SJSA1 (cell line): ENCODE data around the gene CACNA1F. TPM values are rescaled to one million over a fixed set of nuclear protein-coding genes. Genes with fewer than 3 reads are reported as not detected.

Source experiments
- DNase-seq, 2 experiments: peaks; one replicate each; pipeline ENCODE4 v3.0.0-alpha.2; 2015 to 2020; ENCODE audit warnings: low spot score in 2 of 2, low read depth in 1 of 2
- H3K27ac ChIP-seq: fragments of 250-450 bp; sonication (Bioruptor Pico); 2 replicates; pipeline ENCODE4 v1.5.1; 2020; ENCODE audit warnings: mild to moderate bottlenecking, moderate library complexity
- H3K27me3 ChIP-seq: fragments of 250-450 bp; sonication (Bioruptor Pico); replicated peaks from 2 replicates; pipeline ENCODE4 v1.5.1; 2020; ENCODE audit warnings: mild to moderate bottlenecking, moderate library complexity
- H3K36me3 ChIP-seq: fragments of 250-450 bp; sonication (Bioruptor Pico); 2 replicates; pipeline ENCODE4 v1.5.1; 2020; ENCODE audit warnings: mild to moderate bottlenecking
- H3K4me1 ChIP-seq: fragments of 250-450 bp; sonication (Bioruptor Pico); replicated peaks from 2 replicates; pipeline ENCODE4 v1.6.1; 2021; ENCODE audit warnings: mild to moderate bottlenecking
- H3K4me3 ChIP-seq: fragments of 250-450 bp; sonication (Bioruptor Pico); 2 replicates; pipeline ENCODE4 v1.5.1; 2020; ENCODE audit warnings: mild to moderate bottlenecking
- H3K9me3 ChIP-seq: fragments of 250-450 bp; sonication (Bioruptor Pico); replicated peaks from 2 replicates; pipeline ENCODE4 v1.5.1; 2020; ENCODE audit warnings: mild to moderate bottlenecking
- total RNA-seq: library from RNA; depleted of rRNA; stranded (reverse); fragments of >200 nt; shearing (Covaris generic); gene quantifications from 2 replicates; pipeline ENCODE4 v1.2.3, GENCODE V29; 2014; rRNA removed

The CACNA1F gene
- total RNA-seq, 1 experiment from 2014 or later = not detected

DNA sequence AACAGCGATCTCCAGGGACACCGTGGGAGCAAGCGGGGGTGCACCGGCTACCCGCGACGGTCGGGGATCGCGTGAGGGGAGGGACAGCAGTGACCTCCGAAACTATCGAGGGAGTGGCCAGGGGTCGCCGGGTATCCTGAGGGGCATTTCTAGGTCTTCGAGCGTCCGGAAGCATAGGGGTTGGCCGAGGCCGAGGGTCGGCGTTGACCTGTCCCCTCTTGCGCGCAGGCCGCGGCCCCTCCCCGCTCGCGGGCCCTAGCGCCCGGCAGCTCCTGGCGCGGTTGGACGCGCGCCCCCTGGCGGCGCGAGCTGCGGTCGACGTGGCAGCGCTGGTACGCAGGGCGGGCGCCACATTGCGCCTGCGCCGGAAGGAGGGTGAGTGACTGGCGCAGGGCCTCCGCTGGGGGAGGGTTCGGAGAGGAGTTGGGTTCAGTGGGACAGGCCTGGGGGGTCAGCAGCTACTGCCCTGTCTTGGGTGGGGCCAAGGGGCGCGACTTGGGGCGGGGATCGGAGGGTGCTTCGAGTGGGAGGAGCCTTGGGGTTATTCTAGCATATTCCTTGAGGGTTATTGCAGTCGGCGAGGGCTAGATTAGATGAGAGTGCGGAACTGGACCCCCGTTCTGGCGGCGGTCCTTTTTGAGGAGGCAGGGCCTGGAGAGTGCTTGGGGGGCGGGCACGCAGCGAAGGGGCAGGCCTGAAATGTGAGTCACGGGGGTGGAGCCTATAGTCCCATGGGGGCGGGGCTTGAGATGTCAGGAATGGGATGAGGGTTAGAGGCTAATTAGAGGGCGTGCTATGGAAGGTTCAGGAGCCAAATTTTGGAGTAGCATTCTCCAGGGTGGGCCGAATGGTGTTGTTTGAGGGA lies 69.4 kb downstream of the CACNA1F start:
- Histone ChIP-seq H3K4me3 (peak overlapping the region; percentile 31), H3K36me3 (no peaks in the 10 kb centered on the region), H3K27ac (peak overlapping the region; percentile 71), H3K4me1 (peaks cover 27% of the 10 kb centered on the region), H3K27me3 (no peaks in the 10 kb centered on the region), H3K9me3 (no peaks in the 10 kb centered on the region)
- DNase-seq = peak; percentile 72 to 78

DNA sequence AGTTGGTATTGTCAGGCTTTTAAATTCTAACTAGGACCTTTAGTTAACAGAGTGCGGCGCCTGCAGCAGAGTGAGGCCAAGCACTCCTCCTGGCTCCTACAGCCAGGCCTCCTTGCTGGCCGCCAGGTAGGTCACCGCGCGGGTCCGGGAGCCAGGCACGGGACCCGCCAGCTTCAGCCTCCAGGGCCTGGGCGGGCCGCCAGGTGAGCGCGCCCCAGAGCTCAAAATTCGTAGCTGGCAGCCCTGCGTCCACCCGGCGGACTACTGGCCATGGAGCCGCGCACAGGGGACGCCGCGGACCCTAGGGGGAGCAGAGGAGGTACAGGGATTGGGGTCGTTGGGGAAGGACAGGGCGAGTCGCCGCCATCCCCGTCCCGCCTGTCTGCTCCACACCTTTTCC lies 70.5 kb downstream of the CACNA1F start, which contains the start of gene MAGIX:
Gene MAGIX, plus strand, starts transcription at position 139 of the 400 bp plus-strand sequence. Its CDS starts 132 bp downstream, at position 271.
- Histone ChIP-seq H3K4me3 (peak within 1 kb of the TSS; percentile 31), H3K36me3 (no peaks in the 10 kb centered on the region), H3K27ac (peak within 1 kb of the TSS; percentile 71), H3K4me1 (peaks cover 23% of the 10 kb centered on the region), H3K27me3 (no peaks in the 10 kb centered on the region), H3K9me3 (no peaks in the 10 kb centered on the region)
- no peak for DNase-seq

DNA sequence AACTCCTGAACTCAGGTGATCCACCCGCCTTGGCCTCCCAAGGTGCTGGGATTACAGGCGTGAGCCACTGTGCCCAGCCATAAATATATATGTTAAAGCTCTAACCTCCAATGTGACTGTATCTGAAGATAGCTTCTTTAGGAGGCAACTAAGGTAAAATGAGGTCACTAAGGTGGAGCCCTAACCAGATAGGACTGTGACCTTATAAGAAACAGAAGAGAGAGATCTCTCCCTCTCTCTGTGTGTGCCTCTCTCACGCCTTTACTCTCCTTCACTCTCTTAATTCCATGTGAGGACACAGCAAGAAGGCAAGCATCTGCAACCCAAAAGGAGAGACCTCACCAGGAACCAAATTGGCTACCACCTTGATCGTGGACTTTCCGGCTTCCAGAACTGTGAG lies 71.5 kb downstream of the CACNA1F start:
- DNase-seq = no peak
- Histone ChIP-seq H3K36me3 (no peaks in the 10 kb centered on the region), H3K27me3 (no peaks in the 10 kb centered on the region), H3K9me3 (no peaks in the 10 kb centered on the region), H3K27ac (no peak overlapping the region), H3K4me1 (peaks cover 13% of the 10 kb centered on the region), H3K4me3 (no peak overlapping the region)

DNA sequence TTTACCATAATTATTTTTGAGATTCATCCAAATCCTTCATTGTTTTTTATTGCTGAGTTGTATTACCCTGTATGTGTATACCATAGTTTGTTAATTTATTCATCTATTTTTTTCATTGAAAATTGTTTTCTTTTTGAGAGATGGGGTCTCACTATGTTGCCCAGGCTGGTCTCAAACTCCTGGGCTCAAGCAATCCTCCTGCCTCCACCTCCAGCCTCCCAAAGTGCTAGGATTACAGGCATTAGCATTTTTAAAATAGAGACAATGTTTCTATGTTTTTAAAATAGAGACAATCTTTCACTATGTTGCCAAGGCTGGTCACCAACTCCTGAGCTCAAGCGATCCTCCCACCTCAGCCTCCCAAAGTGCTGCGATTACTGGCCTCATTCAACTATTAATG lies 72.2 kb downstream of the CACNA1F start:
- no peaks in the 10 kb centered on the region for H3K36me3 ChIP-seq
- no peaks in the 10 kb centered on the region for H3K9me3 ChIP-seq
- H3K4me1 ChIP-seq = peaks cover 14% of the 10 kb centered on the region
- H3K27ac ChIP-seq = no peak overlapping the region
- H3K27me3 ChIP-seq = no peaks in the 10 kb centered on the region
- no peak for DNase-seq
- no peak overlapping the region for H3K4me3 ChIP-seq

DNA sequence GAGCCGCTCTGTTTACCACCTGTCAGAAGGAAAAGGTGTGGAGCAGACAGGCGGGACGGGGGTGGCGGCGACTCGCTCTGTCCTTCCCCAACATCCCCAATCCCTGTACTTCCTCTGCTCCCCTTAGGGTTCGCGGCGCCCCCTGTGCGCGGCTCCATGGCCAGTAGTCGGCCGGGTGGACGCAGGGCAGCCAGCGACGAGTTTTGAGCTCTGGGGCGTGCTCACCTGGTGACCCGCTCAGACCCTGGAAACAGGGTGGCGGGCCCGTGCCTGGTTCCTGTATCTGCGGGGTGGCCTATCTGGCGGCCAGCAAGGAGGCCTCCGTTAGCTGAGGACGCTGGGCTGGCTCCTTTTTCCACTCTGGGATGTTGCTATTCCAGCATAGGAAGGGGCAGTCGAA lies 75.9 kb downstream of the CACNA1F start:
- DNase-seq = no peak
- Histone ChIP-seq H3K27me3 (no peaks in the 10 kb centered on the region), H3K4me1 (peaks cover 18% of the 10 kb centered on the region)

DNA sequence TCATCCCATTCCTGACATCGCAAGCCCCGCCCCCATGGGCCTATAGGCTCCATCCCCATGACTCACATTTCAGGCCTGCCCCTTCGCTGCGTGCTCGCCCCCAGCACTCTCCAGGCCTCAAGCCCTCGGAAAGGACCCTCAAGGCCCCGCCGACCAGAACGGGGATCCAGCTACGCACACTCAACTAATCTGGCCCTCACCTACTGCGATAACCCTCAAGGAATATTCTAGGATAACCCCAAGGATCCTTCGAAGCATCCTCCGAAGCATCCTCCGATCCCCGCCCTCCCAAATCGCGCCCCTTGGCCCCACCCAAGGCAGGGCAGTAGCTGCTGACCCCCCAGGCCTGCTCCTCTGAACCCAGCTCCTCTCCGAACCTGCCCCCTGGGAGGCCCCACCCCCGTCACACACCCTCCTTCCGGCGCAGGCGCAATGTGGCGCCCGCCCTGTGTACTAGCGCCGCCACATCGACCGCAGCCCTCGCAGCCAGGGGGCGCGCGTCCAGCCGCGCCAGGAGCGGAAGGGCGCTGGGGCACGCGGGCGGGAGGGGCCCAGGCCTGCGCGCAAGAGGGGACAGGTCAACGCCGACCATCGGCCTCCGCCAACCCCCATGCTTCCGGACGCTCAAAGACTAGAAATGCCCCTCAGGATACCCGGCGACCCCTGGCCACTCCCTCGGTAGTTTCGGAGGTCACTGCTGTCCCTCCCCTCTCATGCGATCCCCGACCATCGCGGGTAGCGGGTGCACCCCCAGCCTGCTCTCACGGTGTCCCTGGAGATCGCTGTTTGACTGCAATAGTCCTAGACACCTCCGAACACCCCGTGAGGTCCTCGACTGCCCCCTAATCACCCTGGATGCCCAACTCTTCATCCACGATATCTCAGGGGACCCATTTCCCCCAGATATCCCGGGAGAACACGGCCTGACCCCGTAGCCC lies 77.0 kb downstream of the CACNA1F start:
- peaks cover 18% of the 10 kb centered on the region for H3K4me1 ChIP-seq
- H3K4me3 ChIP-seq = peak overlapping the region; percentile 40
- H3K9me3 ChIP-seq = no peaks in the 10 kb centered on the region
- no peaks in the 10 kb centered on the region for H3K36me3 ChIP-seq
- H3K27ac ChIP-seq = peak overlapping the region; percentile 95
- peak; percentile 76 to 91 for DNase-seq
- no peaks in the 10 kb centered on the region for H3K27me3 ChIP-seq

More for the DNA sequence above, 75.9 kb downstream of the CACNA1F start:
- Histone ChIP-seq H3K9me3 (no peaks in the 10 kb centered on the region), H3K36me3 (no peaks in the 10 kb centered on the region), H3K27ac (no peak overlapping the region), H3K4me3 (no peak overlapping the region)

DNA sequence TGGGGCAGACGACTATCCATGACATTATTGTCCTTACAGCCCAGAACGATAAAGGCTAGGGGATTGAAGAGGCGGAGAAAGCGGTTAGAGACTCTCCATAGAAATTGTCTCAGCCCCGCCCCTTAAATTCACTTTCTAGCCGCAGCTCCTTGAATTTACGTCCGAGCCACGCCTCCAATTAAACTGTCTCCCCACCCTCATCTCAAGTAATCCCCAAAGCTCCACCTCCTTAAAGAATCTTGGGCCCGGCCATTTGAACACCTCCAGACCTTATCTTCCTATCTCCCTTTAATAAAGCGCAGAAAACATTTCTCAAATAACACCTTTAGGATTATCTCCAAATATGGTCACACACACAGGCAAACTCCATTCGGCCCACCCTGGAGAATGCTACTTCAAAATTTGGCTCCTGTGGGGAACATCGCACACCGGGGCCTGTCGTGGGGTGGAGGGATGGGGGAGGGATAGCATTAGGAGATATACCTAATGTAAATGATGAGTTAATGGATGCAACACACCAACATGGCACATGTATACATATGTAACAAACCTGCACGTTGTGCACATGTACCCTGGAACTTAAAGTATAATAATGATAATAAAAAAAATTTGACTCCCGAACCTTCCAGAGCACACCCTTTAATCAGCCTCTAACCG lies 77.8 kb downstream of the CACNA1F start:
- Histone ChIP-seq H3K4me3 (peak overlapping the region; percentile 40), H3K27ac (peak overlapping the region; percentile 95), H3K4me1 (peaks cover 18% of the 10 kb centered on the region), H3K36me3 (no peaks in the 10 kb centered on the region), H3K27me3 (no peaks in the 10 kb centered on the region), H3K9me3 (no peaks in the 10 kb centered on the region)
- peak; percentile 64 for DNase-seq

Other genes starting within 250 kb of the CACNA1F start
- 17.0 and 19.5 TPM in 2 replicates for gene GRIPAP1, start 231.1 kb downstream of the CACNA1F start, total RNA-seq
- gene TFE3, start 190.0 kb downstream of the CACNA1F start, total RNA-seq = 43.0 and 64.3 TPM in 2 replicates
- gene CCDC120, start 174.3 kb downstream of the CACNA1F start, total RNA-seq = 0.58 TPM in 1 of 2 replicates, not detected in the other
- 5.0 and 5.6 TPM in 2 replicates for gene PRAF2, start 159.3 kb downstream of the CACNA1F start, total RNA-seq
- gene WDR45, start 153.5 kb downstream of the CACNA1F start, total RNA-seq = 9.7 and 21.4 TPM in 2 replicates
- gene GPKOW, start 109.6 kb downstream of the CACNA1F start, total RNA-seq = 32.2 and 47.9 TPM in 2 replicates
- gene MAGIX, start 70.6 kb downstream of the CACNA1F start, total RNA-seq = 1.00 TPM in 1 of 2 replicates, not detected in the other
- 48.3 and 63.8 TPM in 2 replicates for gene PLP2, start 61.4 kb downstream of the CACNA1F start, total RNA-seq
- 2.4 and 3.6 TPM in 2 replicates for gene PRICKLE3, start 47.0 kb downstream of the CACNA1F start, total RNA-seq
- gene SYP, start 33.1 kb downstream of the CACNA1F start, total RNA-seq = 0.16 and 0.53 TPM in 2 replicates
- 11.4 and 13.1 TPM in 2 replicates for gene CCDC22, start 2.1 kb upstream of the CACNA1F start, total RNA-seq
- gene FOXP3, start 31.4 kb upstream of the CACNA1F start, total RNA-seq = not detected in 2 replicates
- 6.5 and 6.8 TPM in 2 replicates for gene PPP1R3F, start 36.5 kb upstream of the CACNA1F start, total RNA-seq
- gene GAGE10, start 70.3 kb upstream of the CACNA1F start, total RNA-seq = not detected in 2 replicates
- gene GAGE12J, start 88.7 kb upstream of the CACNA1F start, total RNA-seq = not detected in 2 replicates
- gene GAGE13, start 98.2 kb upstream of the CACNA1F start, total RNA-seq = not detected in 2 replicates